Calu3 (cell line): Measurements from ENCODE around the gene PLXNA4. TPM values are rescaled to one million over a fixed set of nuclear protein-coding genes. Genes with fewer than 3 reads are reported as not detected.

Source experiments
- BruUV-seq: library from RNA; stranded (reverse); fragments of 400-500 nt; replicated peaks from 2 replicates; lab custom pipeline; 2021; lab: Mats Ljungman, UMichigan
- CTCF ChIA-PET: fragments of 300-600 bp; sonication (Branson Sonifier 250); formaldehyde crosslinking; loops from one replicate; lab custom pipeline; 2022; ENCODE audit warnings: antibody characterized with exemption; lab: Charles Lee
- DNase-seq: peaks from one replicate; pipeline ENCODE4 v3.0.0; 2022
- H3K27ac Mint-ChIP-seq: one replicate; pipeline ENCODE4 v1.8.0; 2022; ENCODE audit warnings: mixed read lengths; ENCODE audit not compliant: unreplicated experiment
- H3K27me3 Mint-ChIP-seq: one replicate; pipeline ENCODE4 v1.8.0; 2022; ENCODE audit warnings: mixed read lengths; ENCODE audit not compliant: unreplicated experiment
- H3K36me3 Mint-ChIP-seq: one replicate; pipeline ENCODE4 v1.8.0; 2022; ENCODE audit warnings: mild to moderate bottlenecking, moderate library complexity, mixed read lengths; ENCODE audit not compliant: insufficient read depth, unreplicated experiment
- H3K4me1 Mint-ChIP-seq: one replicate; pipeline ENCODE4 v1.8.0; 2022; ENCODE audit warnings: mild to moderate bottlenecking, low read depth, mixed read lengths; ENCODE audit not compliant: unreplicated experiment
- H3K4me3 Mint-ChIP-seq: one replicate; pipeline ENCODE4 v1.8.0; 2022; ENCODE audit warnings: mild to moderate bottlenecking, low read depth, moderate library complexity, mixed read lengths; ENCODE audit not compliant: unreplicated experiment
- H3K9me3 Mint-ChIP-seq: one replicate; pipeline ENCODE4 v1.8.0; 2022; ENCODE audit warnings: low read depth, mixed read lengths; ENCODE audit not compliant: unreplicated experiment
- intact Hi-C: fragments of 100-400 bp; cut with micrococcal nuclease; formaldehyde crosslinking; loops from one replicate; pipeline ENCODE4 v1.10.0; 2022; ENCODE audit not compliant: unreplicated experiment
- total RNA-seq: library from RNA; stranded (reverse); gene quantifications from 2 replicates; pipeline ENCODE4 v1.2.3, GENCODE V29; 2022
- TF ChIP-seq, protein P1 (sequence below): fragments of 200-600 bp; IDR thresholded peaks from one replicate; pipeline ENCODE4 v1.8.0; 2022; ENCODE audit warnings: antibody characterized with exemption; ENCODE audit not compliant: unreplicated experiment

The PLXNA4 gene
- total RNA-seq, 1 experiment from 2014 or later = not detected

DNA sequence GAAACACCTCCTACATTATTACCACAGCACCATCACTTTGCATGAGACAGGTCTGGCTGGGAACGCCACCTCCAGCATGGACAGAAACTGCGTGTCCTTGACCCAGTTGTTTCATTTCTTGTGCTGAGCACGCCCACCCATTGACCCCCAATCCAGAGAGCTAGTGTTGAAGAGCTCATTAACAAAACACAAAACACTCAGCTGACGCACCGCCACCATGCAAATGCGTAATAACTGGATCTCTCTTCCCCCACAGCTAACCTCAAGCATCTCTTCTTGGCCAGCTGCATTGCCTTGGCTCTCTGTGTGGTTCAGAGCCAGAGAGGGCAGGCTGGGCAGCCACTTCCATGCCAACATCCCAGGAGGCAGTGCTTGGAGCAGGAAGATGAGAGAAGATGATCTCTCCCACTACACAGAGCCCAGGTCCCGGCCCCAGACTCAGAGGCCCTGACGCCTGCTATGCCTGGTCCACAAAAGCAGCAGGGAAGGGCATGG is 173.5 kb downstream of the PLXNA4 start:
- Mint-ChIP-seq H3K4me3 (no peak overlapping the region), H3K27ac (no peak overlapping the region), H3K4me1 (no peaks in the 10 kb centered on the region), H3K36me3 (no peaks in the 10 kb centered on the region), H3K9me3 (peaks cover 3% of the 10 kb centered on the region), H3K27me3 (peaks cover 73% of the 10 kb centered on the region)
- no peak for DNase-seq
- intact Hi-C loops = no loop called here
- CTCF ChIA-PET = no interaction called here
- TF ChIP-seq, protein P1, sequence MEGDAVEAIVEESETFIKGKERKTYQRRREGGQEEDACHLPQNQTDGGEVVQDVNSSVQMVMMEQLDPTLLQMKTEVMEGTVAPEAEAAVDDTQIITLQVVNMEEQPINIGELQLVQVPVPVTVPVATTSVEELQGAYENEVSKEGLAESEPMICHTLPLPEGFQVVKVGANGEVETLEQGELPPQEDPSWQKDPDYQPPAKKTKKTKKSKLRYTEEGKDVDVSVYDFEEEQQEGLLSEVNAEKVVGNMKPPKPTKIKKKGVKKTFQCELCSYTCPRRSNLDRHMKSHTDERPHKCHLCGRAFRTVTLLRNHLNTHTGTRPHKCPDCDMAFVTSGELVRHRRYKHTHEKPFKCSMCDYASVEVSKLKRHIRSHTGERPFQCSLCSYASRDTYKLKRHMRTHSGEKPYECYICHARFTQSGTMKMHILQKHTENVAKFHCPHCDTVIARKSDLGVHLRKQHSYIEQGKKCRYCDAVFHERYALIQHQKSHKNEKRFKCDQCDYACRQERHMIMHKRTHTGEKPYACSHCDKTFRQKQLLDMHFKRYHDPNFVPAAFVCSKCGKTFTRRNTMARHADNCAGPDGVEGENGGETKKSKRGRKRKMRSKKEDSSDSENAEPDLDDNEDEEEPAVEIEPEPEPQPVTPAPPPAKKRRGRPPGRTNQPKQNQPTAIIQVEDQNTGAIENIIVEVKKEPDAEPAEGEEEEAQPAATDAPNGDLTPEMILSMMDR = no peak
- no TSS peak for BruUV-seq

DNA sequence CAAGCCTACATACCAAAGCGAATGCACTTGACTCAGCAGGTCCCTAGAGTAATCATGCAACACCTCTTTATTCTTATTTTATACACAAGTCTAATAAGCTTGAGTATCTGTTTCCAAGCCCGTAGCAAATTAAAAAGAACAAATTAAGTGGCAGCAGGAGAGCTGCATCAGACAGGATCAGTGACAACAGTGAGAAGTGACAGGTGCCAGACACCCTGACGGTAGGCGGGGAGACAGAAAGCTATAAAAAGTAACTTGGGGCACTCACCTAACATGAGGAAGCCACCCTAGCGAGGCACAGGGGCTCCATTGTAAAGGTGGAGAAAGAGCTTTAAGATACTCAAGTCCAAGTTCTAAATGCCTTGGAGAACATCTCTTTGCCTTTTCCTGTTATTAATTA is 174.2 kb downstream of the PLXNA4 start:
- Mint-ChIP-seq H3K9me3 (peaks cover 3% of the 10 kb centered on the region), H3K36me3 (no peaks in the 10 kb centered on the region), H3K4me1 (no peaks in the 10 kb centered on the region), H3K27ac (no peak overlapping the region), H3K4me3 (no peak overlapping the region), H3K27me3 (peaks cover 68% of the 10 kb centered on the region)
- intact Hi-C loops = no loop called here
- CTCF ChIA-PET = interaction anchor here (1.0 kb wide), 1 partner anchor 84 kb away, joined by 9 read pairs; no protein-coding TSS in a partner anchor
- no peak for DNase-seq
- TF ChIP-seq, protein P1 = no peak
- BruUV-seq = no TSS peak

DNA sequence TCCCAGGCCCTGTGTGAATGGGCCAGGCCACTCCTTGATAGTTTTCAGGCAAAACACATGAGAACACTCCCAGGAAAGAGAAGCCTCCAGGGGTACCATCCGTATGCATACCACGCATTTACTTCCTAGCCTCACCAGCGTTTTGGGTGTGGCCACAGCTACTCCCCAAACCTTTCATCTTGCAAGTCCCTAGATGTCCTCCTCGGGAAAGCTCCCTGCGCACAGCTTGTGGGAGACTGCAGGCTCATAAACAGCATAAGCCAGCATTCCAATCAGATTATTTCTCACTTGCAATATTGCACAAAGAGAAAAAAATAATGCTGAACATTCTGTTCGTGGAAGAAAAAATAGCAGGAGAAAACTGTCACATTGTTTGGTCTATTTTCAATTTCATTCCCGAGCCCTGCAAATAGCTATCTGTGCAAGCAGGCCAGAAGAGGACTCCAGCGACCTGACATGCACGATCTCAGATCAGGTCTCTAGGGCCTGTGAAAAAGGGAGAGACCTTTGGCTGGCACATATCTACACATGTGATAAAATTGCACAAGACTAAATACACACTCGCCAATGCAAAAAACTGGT is 175.6 kb downstream of the PLXNA4 start:
- no peak overlapping the region for H3K27ac Mint-ChIP-seq
- intact Hi-C loops = no loop called here
- H3K36me3 Mint-ChIP-seq = no peaks in the 10 kb centered on the region
- H3K27me3 Mint-ChIP-seq = peaks cover 71% of the 10 kb centered on the region
- BruUV-seq = no TSS peak
- H3K9me3 Mint-ChIP-seq = peaks cover 3% of the 10 kb centered on the region
- DNase-seq = no peak
- no peaks in the 10 kb centered on the region for H3K4me1 Mint-ChIP-seq
- no peak overlapping the region for H3K4me3 Mint-ChIP-seq
- CTCF ChIA-PET = no interaction called here
- TF ChIP-seq, protein P1 = no peak

DNA sequence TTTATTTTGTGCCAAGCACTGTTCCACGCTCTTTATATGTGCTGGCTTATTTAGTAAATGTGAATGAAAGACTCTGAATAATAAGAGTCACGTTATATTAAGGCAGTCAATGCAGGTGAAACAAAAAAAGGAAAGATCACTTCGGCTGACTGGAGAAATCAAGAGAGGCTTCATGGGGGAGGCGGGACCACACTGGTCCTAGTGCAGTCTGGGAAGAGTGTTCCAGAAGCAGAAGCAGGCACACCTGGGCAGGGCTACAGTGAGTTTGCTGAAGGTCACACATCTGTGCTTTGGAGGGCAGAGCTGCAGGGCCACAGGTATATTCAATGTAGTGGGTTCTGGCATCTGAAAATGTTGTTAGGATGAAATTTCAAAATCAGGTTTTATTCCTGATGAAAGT is 176.9 kb downstream of the PLXNA4 start:
- peaks cover 79% of the 10 kb centered on the region for H3K27me3 Mint-ChIP-seq
- DNase-seq = no peak
- no peak overlapping the region for H3K27ac Mint-ChIP-seq
- BruUV-seq = no TSS peak
- CTCF ChIA-PET = no interaction called here
- H3K36me3 Mint-ChIP-seq = no peaks in the 10 kb centered on the region
- H3K4me3 Mint-ChIP-seq = no peak overlapping the region
- TF ChIP-seq, protein P1 = no peak
- H3K9me3 Mint-ChIP-seq = peaks cover 3% of the 10 kb centered on the region
- intact Hi-C loops = no loop called here
- no peaks in the 10 kb centered on the region for H3K4me1 Mint-ChIP-seq
